RPMI8226 (cell line): ENCODE results near the gene LMO7.
A peak's percentile ranks its signal among the peaks of the same experiment; 100 is the strongest.

Source experiments
- DNase-seq: peaks from one replicate; pipeline ENCODE4 v3.0.0-alpha.2; 2015

LMO7 gene

GRCh38 chr13:75857291-75857690, 221.2 kb downstream of the LMO7 start:
- DNase-seq, result no peak

- no peak for DNase-seq
These were observed 224.8 kb downstream of the LMO7 start for GRCh38 chr13:75860935-75861334.

- DNase-seq, result no peak
These were observed 225.7 kb downstream of the LMO7 start for GRCh38 chr13:75861786-75862185.

GRCh38 chr13:75864718-75865117, 228.6 kb downstream of the LMO7 start:
- no peak for DNase-seq

- no peak for DNase-seq
These were observed 231.4 kb downstream of the LMO7 start for GRCh38 chr13:75867379-75868117.

- DNase-seq, result peak; percentile 17
These were observed 233.9 kb downstream of the LMO7 start for GRCh38 chr13:75869981-75870380.

- DNase-seq, result peak; percentile 3
These were observed 234.3 kb downstream of the LMO7 start for GRCh38 chr13:75870397-75870903.

GRCh38 chr13:75871059-75871458, 234.9 kb downstream of the LMO7 start:
- DNase-seq, result no peak

- no peak for DNase-seq
These were observed 236.8 kb downstream of the LMO7 start for GRCh38 chr13:75872980-75873379.

GRCh38 chr13:75873494-75873893, 237.4 kb downstream of the LMO7 start:
- no peak for DNase-seq

GRCh38 chr13:75875450-75875849, 239.3 kb downstream of the LMO7 start:
- DNase-seq, result no peak

GRCh38 chr13:75876142-75877050, 240.3 kb downstream of the LMO7 start:
- DNase-seq, result peak; percentile 56

- no peak for DNase-seq
These were observed 240.9 kb downstream of the LMO7 start for GRCh38 chr13:75877071-75877470.

GRCh38 chr13:75879656-75880055, 243.5 kb downstream of the LMO7 start:
- no peak for DNase-seq

GRCh38 chr13:75881109-75881775, 245.1 kb downstream of the LMO7 start:
- DNase-seq, result no peak

GRCh38 chr13:75882261-75882660, 246.1 kb downstream of the LMO7 start:
- no peak for DNase-seq

- DNase-seq, result no peak
These were observed 253.3 kb downstream of the LMO7 start for GRCh38 chr13:75889427-75889826.

- no peak for DNase-seq
These were observed 259.0 kb downstream of the LMO7 start for GRCh38 chr13:75895168-75895567.

- DNase-seq, result no peak
These were observed 260.1 kb downstream of the LMO7 start for GRCh38 chr13:75896271-75896670.

- DNase-seq, result no peak
These were observed 261.3 kb downstream of the LMO7 start for GRCh38 chr13:75897386-75897785.

- DNase-seq, result no peak
These were observed 265.4 kb downstream of the LMO7 start for GRCh38 chr13:75901501-75901900.

GRCh38 chr13:75902166-75903104, 266.3 kb downstream of the LMO7 start:
- no peak for DNase-seq
